Prostate gland (tissue), 2 donors: Measurements from ENCODE around the gene DPPA4.

Experiments used
- CTCF ChIP-seq, 4 experiments: fragments of 200-600 bp in 2 of 4; fragments of 450-650 bp in 2 of 4; sonication (generic) in 2 of 4; IDR thresholded peaks; 1 replicate in 3 of 4; 2 replicates in 1 of 4; pipeline ENCODE4 v1.5.1; 2016 to 2019; ENCODE audit warnings: antibody characterized with exemption in 4 of 4, mild to moderate bottlenecking in 2 of 4, moderate library complexity in 2 of 4
- POLR2AphosphoS5 ChIP-seq: sonication (generic); formaldehyde crosslinking; IDR thresholded peaks from one replicate; pipeline ENCODE4 v1.6.1; 2017; ENCODE audit warnings: antibody characterized with exemption

DNA sequence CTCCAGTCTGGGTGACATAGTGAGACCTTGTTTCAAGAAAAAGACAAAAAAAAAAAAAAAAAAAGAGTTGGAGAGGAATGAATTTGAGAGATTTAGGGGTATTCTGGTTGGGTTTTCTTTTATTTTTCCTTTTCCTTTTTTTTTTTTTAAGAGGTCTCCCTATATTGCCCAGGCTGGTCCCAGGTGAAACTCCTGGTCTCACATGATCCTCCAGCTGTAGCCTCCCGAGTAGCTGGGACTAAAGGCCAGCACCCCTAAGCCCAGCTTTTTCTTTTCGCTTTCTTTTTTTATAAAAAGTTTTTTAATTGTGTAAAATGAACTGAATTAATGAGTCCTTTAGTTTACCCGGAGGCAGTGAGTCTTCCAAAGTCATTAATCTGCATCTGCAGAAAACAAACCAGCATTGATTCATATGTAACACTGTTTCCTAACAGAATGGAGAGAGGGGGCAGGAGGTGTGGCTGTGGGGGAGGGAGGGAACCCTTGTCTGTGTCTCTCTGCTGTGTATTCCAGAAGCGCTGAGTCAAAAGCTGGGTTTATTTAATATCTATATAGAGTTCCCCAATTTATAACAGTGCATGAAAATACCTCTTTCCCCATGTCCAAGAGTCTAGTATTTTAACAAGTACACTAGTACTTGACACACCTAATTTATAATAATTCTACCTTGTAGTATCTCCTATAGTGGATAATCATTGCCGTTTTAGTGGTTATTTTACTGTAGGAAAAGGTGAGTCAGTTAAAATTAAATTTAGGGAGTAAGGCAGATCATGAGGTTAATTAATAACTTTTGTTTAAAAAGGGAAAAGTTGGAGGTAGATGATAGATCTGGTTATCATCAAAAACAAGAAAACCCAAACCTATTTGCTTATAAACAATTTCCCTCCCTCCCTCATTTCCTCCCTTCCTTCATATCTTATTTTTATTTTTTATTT lies 2.6 kb upstream of the DPPA4 start:
- TF ChIP-seq CTCF (IDR thresholded peaks at IDR 0.05) (no peak), POLR2AphosphoS5 (no peak)
